GM19455 (cell line): ENCODE data around the gene ATP5F1D.
"Not testable (repeated sequence)": the region's sequence is repeated elsewhere in the genome, so short reads cannot be mapped to it uniquely, and the experiment has no call there.

Experiments
- ATAC-seq: cut with Tn5 transposase; IDR thresholded peaks from one replicate; pipeline ENCODE4 v1.9.1; 2021; ENCODE audit not compliant: unreplicated experiment

The ATP5F1D gene

DNA sequence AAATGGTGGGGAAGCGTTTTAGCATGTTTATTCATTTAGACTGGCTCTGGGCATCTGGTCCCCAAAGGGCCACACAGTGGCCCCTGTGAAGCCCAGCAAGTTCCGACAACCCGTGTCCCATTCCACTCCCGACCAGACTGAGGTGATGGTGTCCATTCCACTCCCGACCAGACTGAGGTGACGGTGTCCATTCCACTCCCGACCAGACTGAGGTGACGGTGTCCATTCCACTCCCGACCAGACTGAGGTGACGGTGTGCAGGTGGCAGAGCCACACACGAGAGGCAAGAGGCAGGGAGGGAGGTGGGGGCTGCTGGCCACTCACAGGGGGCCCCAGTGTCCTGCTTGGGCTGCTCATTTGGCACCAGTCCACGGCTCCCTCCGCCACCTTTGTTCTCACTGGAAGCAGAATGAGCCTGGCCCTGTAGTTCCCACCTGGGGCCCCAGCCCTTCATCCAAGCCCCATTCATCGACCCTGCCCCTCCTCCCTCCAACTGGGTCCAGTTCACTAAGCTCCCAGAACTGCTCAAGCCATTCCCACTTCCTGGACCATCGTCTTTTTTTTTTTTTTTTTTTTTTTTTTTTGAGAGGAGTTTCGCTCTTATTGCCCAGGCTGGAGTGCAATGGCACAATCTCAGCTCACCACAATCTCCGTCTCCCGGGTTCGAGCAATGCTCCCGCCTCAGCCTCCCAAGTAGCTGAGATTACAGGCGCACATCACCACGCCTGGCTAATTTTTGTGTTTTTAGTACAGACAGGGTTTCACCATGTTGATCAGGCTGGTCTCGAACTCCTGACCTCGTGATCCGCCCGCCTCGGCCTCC lies 4.9 kb downstream of the ATP5F1D start:
- not testable (repeated sequence) for ATAC-seq

GRCh38 chr19:1247748-1248138 lies 6.2 kb downstream of the ATP5F1D start:
- ATAC-seq, result no peak

GRCh38 chr19:1248139-1248785 lies 6.7 kb downstream of the ATP5F1D start, which contains the start of gene MIDN:
TSS of gene MIDN (plus strand) at chr19:1248583. CDS start at chr19:1250297, 1,714 bp downstream.
- ATAC-seq, result peak; percentile 15

DNA sequence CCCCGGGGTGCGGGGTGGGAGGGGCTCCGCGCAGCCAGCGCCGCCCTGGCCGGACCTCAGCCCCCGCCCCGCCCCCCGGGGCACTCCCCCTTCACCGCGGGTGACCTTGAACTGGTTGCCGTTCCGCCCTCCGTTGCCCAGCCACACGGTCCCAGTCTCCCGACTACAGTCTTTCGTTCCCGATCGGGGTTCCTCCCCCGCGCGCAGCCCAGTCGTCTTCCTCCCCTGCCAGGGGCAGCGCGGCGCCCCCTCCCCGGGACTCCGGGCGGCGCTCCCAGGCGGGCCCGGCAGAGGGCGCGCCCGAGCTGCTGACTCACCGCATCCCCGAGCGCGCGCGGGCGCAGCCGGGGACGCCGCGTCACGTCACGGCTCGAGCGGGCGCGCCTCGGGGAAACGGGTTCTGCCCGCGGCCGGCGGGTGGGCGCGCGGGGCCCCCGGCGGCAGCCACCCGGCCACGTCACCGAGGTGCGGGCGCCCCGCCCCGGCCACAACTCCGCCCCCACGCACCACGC lies 7.3 kb downstream of the ATP5F1D start:
- peak; percentile 29 for ATAC-seq

DNA sequence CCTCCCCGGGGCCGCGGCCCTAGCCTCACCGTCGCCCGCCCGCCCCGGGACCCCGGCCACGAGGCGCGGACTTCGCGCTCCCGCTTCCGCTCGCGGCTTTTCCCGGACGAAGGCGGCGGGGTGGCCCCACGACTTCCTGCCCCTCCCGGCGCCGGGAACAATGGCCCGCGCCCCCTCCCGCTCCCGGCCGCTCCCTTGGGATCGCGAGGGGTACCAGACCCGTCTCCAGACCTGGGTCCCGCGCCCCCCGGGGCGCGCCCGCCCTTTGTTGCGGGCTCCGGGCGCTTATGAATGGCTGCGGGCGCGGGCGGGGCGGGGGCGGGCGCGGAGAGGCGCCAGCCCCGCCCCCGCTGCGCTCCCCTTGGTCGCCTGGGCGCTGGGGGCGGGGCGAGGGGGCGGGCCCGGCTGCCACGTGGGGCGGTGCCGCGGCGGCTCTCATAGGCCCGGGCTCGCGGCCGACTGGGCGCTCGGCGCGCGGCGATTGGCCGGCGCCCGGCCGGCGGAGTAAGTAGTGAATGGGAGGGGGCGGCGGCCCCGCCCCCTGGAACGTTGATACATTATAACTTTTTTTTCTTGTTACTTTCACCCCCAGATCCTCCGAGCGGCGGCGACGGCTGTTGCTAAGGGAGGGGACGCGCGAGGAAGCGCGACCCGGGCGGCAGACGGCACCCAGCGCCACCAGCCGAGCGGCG lies 7.9 kb downstream of the ATP5F1D start:
- peak; percentile 40 for ATAC-seq

GRCh38 chr19:1249990-1250436 lies 8.5 kb downstream of the ATP5F1D start:
- no peak for ATAC-seq

DNA sequence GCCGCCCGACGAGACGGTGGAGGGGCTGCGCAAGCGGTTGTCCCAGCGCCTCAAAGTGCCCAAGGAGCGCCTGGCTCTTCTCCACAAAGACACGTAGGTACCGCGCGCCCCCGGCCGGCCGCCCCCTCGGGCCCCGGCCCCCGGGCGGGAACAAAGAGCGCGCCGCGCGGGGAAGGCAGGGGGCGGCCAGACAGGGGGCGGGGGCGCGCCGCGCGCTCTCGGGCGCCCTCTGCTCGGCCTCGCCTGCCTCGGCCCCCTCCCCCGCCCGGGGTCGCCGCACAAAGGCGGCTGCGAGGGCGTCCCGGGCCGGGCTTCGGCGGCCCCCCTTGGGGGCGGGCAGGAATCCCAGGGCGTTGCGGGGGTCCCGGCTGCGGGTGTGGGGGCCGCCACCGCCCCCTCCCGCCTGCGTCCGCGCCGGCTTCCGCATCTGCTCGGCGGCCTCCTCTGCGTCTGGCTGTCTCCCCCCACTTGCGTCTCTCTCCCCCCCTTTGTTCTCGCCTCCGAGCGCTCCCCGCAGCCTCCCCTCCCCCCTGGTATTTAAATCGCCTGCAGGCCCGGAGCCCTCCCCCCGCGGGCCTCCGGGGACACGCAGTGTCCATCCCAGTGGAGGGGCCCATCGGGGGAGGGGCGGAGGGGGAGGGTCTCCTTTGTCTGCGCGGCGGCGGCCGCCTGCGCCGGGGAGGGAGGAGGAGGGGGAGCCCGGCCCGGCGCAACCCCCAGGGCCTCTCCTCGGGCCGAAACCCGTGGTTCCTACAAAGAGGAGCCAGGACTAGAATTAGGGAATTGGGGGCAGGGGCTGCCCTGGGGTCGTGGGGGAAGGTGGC lies 9.1 kb downstream of the ATP5F1D start:
- ATAC-seq, result no peak

DNA sequence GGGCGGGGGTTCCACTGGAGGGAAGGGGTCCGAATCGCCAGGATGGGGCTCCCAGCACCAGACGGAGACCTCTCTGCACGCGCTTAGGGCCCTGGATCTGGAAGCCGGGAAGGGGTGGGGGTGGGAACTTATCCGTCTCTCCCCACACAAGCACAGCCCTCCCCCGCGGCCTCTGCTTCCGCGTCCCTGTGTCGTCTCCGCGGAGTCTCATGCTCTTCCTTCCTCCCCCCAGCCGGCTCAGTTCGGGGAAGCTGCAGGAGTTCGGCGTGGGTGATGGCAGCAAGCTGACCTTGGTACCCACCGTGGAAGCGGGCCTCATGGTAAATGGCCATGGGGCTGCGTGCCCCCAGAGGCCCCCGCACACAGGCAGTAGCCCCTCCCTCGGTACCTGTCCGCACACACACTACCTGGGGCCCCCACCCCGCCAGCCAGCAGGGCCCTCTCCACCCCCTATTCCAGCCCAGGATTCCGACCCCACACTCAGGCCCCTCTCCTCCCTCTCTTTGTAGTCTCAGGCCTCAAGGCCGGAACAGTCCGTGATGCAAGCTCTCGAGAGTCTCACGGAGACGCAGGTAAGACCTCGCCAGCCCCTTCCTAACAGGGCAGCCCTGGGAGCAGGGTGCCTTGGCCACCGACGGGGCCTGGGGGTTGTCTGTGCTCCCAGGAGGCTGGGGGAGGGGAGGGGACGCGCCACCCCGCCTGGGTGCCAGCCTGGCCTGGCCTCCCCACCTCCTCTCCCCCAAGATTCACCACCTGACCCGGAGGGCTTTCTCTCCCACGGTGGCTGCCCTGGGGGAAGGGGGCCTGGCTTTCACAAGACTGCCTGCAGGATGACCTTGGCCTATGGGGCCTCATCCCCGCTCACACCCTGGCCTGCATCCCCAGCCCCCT lies 10.0 kb downstream of the ATP5F1D start:
- no peak for ATAC-seq

DNA sequence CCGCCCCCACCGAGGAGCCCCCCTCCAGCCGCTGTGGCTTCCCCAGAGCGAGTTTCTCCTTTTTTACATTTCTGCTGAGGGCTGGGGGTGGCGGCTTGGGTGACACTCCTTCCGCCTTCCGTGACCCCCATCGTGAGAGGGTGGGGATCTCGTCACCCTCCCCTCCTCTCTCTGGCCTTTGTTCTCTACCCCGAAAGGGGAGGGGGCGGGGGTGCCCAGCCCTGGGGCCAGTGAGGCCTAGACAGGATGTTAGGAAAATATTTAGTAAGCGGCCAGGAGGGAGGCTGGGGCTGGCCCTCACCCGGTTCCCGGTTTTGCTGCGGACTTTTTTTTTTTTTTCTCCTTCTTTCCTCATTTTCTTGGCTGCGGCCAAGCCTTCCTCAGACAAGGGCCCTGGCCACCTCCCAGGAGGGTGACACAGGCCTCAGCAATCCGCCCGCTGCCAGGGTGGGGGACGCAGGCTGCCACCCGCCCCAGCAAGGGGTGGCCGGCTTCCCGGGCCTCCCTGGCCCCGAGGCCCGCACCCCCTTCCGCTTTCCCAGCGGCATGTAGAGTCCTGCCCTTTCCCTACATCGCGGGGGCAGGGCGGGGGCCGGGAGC lies 10.8 kb downstream of the ATP5F1D start:
- no peak for ATAC-seq

- no peak for ATAC-seq
Measured at GRCh38 chr19:1252821-1253513, 11.4 kb downstream of the ATP5F1D start.

DNA sequence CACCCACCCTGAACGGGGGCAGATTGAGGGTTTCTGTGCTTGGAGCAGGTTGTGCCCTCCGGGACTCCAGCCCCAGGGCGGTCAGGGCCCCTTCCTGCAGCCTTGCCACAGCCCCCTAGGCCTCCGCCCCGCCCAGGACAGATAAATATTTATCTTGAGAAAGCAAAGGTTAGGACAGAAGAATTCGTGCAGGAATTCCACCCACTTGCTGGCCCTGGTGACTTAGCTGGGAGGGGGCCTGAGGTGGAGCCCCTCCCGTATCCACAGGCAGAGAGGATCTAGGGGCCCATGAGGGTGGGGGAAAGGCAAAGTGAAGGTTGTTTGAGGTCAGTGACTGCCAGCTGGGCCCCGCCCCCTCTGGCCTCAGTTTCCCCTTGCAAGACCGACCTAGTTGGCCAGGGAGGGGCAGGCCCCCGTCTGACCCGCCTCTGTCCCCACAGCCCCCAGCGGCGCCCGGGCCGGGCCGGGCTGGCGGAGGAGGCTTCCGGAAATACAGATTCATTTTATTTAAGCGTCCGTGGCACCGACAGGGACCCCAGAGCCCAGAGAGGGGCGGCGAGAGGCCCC lies 12.0 kb downstream of the ATP5F1D start:
- no peak for ATAC-seq

DNA sequence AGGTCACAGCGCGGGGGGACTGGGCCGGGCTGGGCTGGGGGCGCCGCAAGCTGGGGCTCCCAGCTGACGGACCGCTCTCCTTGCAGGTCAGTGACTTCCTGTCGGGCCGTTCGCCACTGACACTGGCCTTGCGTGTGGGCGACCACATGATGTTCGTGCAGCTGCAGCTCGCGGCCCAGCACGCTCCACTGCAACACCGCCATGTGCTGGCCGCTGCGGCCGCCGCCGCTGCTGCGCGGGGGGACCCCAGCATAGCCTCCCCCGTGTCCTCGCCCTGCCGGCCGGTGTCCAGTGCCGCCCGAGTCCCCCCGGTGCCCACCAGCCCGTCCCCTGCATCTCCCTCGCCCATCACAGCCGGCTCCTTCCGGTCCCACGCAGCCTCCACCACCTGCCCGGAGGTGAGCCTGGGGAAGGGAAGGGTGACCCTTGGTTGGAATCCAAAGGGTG lies 12.6 kb downstream of the ATP5F1D start:
- ATAC-seq, result no peak

DNA sequence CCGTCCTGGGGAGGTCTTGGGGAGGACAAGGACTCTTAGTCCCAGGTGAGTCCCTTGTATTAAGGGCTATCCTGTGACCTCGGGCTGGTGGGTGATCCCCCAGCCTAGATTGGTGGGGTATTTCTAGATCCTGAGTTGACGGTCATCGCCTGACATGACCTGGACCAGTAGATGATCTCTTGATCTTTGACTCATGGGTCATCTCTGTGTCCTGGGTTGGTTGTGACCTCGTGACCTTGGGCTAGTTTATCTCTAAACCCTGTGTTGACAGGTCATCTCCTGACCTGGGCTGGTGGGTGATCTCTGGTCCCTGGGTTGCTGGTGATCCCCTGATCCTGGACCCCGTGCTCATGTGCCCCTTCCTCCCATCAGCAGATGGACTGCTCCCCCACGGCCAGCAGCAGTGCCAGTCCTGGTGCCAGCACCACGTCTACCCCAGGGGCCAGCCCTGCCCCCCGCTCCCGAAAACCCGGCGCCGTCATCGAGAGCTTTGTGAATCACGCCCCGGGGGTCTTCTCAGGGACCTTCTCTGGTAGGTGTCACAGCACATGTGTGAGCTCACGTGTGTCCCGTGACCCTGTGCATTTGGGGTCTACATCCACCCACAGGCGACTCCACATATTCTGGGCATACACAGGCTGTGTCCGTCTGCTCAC lies 13.1 kb downstream of the ATP5F1D start:
- ATAC-seq, result no peak

DNA sequence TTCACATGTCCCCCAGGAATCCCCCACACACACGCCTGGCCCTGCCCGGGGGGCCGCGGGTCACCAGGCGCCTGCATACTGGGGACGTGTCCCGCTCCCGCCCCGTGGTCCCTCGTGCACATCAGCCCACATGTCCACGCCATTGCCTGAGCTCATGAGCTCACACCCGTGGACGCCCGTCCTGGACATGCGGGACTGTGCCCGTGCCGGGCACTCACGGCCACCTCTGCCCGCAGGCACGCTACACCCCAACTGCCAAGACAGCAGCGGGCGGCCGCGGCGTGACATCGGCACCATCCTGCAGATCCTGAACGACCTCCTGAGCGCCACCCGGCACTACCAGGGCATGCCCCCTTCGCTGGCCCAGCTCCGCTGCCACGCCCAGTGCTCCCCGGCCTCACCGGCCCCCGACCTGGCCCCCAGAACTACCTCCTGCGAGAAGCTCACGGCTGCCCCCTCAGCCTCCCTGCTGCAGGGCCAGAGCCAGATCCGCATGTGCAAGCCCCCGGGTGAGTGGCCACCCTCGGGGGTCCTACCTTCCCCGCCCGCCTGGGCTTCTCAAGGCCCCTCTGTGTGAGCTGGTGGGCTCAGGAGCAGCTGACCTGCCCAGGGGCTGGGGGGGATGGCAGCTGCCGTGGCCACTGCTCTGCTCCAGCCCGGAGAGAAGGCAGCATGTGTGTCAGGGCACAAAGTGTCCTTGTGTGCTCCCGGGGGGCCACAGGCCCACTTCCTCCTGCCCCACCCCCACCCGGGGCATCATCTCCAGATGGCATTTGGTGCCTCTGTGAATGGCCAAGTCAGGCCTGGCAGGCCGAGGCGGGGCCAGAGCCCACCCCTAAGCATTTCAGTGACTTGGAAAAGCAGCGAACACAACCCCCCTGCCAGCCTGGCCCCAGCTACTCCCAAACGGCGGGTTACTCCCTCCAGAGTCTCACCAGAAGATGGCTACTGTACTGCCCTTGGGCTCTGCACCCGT lies 13.9 kb downstream of the ATP5F1D start:
- no peak for ATAC-seq

- no peak for ATAC-seq
Measured at GRCh38 chr19:1256646-1257474, 15.3 kb downstream of the ATP5F1D start.
